Neuron (in vitro differentiated cells): Measurements from ENCODE around the gene CEP55.
"Not testable (repeated sequence)": the region's sequence is repeated elsewhere in the genome, so short reads cannot be mapped to it uniquely, and the experiment has no call there.

Experiments used
- H2AFZ ChIP-seq: one replicate; pipeline ENCODE4 v1.6.1; 2013; ENCODE audit warnings: low read depth, mild to moderate bottlenecking, inconsistent platforms, low read length, moderate library complexity
- H3K27me3 ChIP-seq: one replicate; pipeline ENCODE4 v1.6.1; 2013; ENCODE audit warnings: low read length; ENCODE audit not compliant: insufficient read depth
- H3K36me3 ChIP-seq: one replicate; pipeline ENCODE4 v1.6.1; 2013; ENCODE audit warnings: low read length; ENCODE audit not compliant: insufficient read depth
- H3K4me1 ChIP-seq: one replicate; pipeline ENCODE4 v1.6.1; 2013; ENCODE audit warnings: low read length; ENCODE audit not compliant: insufficient read depth
- H3K4me3 ChIP-seq: 2 replicates; pipeline ENCODE4 v1.5.1; 2013; ENCODE audit warnings: mild to moderate bottlenecking, low read length, moderate library complexity
- H3K9me3 ChIP-seq: one replicate; pipeline ENCODE4 v1.6.1; 2013; ENCODE audit warnings: low read length

CEP55 gene

GRCh38 chr10:93503075-93503474 lies 6.7 kb downstream of the CEP55 start:
- peaks cover 2% of the 10 kb centered on the region for H3K4me1 ChIP-seq
- H3K9me3 ChIP-seq, result no peaks in the 10 kb centered on the region

GRCh38 chr10:93505075-93505474 lies 8.7 kb downstream of the CEP55 start:
- Histone ChIP-seq H3K36me3 (peaks cover 46% of the 10 kb centered on the region), H3K9me3 (no peaks in the 10 kb centered on the region), H3K4me3 (no peak overlapping the region), H3K4me1 (no peaks in the 10 kb centered on the region), H2AFZ (no peak overlapping the region), H3K27me3 (no peaks in the 10 kb centered on the region)

More at GRCh38 chr10:93503075-93503474, 6.7 kb downstream of the CEP55 start:
- no peaks in the 10 kb centered on the region for H3K27me3 ChIP-seq
- H3K36me3 ChIP-seq, result peaks cover 38% of the 10 kb centered on the region
- no peak overlapping the region for H3K4me3 ChIP-seq
- no peak overlapping the region for H2AFZ ChIP-seq

GRCh38 chr10:93509816-93510215 lies 13.4 kb downstream of the CEP55 start:
- H3K27me3 ChIP-seq, result no peaks in the 10 kb centered on the region
- H3K4me1 ChIP-seq, result no peaks in the 10 kb centered on the region
- no peaks in the 10 kb centered on the region for H3K9me3 ChIP-seq
- H3K36me3 ChIP-seq, result peaks cover 42% of the 10 kb centered on the region
- H2AFZ ChIP-seq, result no peak overlapping the region
- H3K4me3 ChIP-seq, result no peak overlapping the region

- peaks cover 52% of the 10 kb centered on the region for H3K36me3 ChIP-seq
- no peak overlapping the region for H3K4me3 ChIP-seq
- H3K9me3 ChIP-seq, result no peaks in the 10 kb centered on the region
- H3K4me1 ChIP-seq, result no peaks in the 10 kb centered on the region
- H2AFZ ChIP-seq, result no peak overlapping the region
- no peaks in the 10 kb centered on the region for H3K27me3 ChIP-seq
These were observed 16.2 kb downstream of the CEP55 start for GRCh38 chr10:93512565-93512964.

GRCh38 chr10:93513091-93513490 lies 16.7 kb downstream of the CEP55 start:
- no peaks in the 10 kb centered on the region for H3K4me1 ChIP-seq
- H3K4me3 ChIP-seq, result no peak overlapping the region
- H3K9me3 ChIP-seq, result no peaks in the 10 kb centered on the region
- no peaks in the 10 kb centered on the region for H3K27me3 ChIP-seq
- H2AFZ ChIP-seq, result no peak overlapping the region
- peaks cover 57% of the 10 kb centered on the region for H3K36me3 ChIP-seq

- H2AFZ ChIP-seq, result no peak overlapping the region
- no peak overlapping the region for H3K4me3 ChIP-seq
- H3K4me1 ChIP-seq, result no peaks in the 10 kb centered on the region
- H3K27me3 ChIP-seq, result no peaks in the 10 kb centered on the region
- H3K36me3 ChIP-seq, result peaks cover 63% of the 10 kb centered on the region
- H3K9me3 ChIP-seq, result peaks cover 3% of the 10 kb centered on the region
These were observed 18.1 kb downstream of the CEP55 start for GRCh38 chr10:93514521-93514920.

GRCh38 chr10:93515071-93516005 lies 18.9 kb downstream of the CEP55 start:
- no peaks in the 10 kb centered on the region for H3K4me1 ChIP-seq
- no peaks in the 10 kb centered on the region for H3K27me3 ChIP-seq
- H3K9me3 ChIP-seq, result peaks cover 5% of the 10 kb centered on the region
- no peak overlapping the region for H3K4me3 ChIP-seq
- H3K36me3 ChIP-seq, result peaks cover 65% of the 10 kb centered on the region
- H2AFZ ChIP-seq, result no peak overlapping the region

- Histone ChIP-seq H3K36me3 (peaks cover 71% of the 10 kb centered on the region), H3K4me1 (no peaks in the 10 kb centered on the region), H3K4me3 (no peak overlapping the region), H3K27me3 (no peaks in the 10 kb centered on the region), H3K9me3 (peaks cover 7% of the 10 kb centered on the region), H2AFZ (no peak overlapping the region)
These were observed 19.6 kb downstream of the CEP55 start for GRCh38 chr10:93516006-93516380.

- Histone ChIP-seq H3K4me1 (no peaks in the 10 kb centered on the region), H3K36me3 (peaks cover 69% of the 10 kb centered on the region), H2AFZ (no peak overlapping the region), H3K27me3 (no peaks in the 10 kb centered on the region), H3K4me3 (no peak overlapping the region), H3K9me3 (peaks cover 10% of the 10 kb centered on the region)
These were observed 22.1 kb downstream of the CEP55 start for GRCh38 chr10:93518531-93518930.

- Histone ChIP-seq H3K4me3 (no peak overlapping the region), H3K4me1 (no peaks in the 10 kb centered on the region), H3K36me3 (no peaks in the 10 kb centered on the region), H2AFZ (no peak overlapping the region), H3K27me3 (no peaks in the 10 kb centered on the region), H3K9me3 (no peaks in the 10 kb centered on the region)
These were observed 38.9 kb downstream of the CEP55 start for GRCh38 chr10:93535293-93535692.

- H2AFZ ChIP-seq, H3K4me3 ChIP-seq, H3K27me3 ChIP-seq, H3K36me3 ChIP-seq, H3K9me3 ChIP-seq, H3K4me1 ChIP-seq: not testable (repeated sequence)
These were observed 44.5 kb downstream of the CEP55 start for GRCh38 chr10:93540871-93541270.

- Histone ChIP-seq H3K4me3 (no peak overlapping the region), H3K4me1 (no peaks in the 10 kb centered on the region), H2AFZ (no peak overlapping the region), H3K27me3 (no peaks in the 10 kb centered on the region), H3K36me3 (no peaks in the 10 kb centered on the region), H3K9me3 (no peaks in the 10 kb centered on the region)
These were observed 45.3 kb downstream of the CEP55 start for GRCh38 chr10:93541402-93542357.

- H3K36me3 ChIP-seq, result no peaks in the 10 kb centered on the region
- H3K9me3 ChIP-seq, result no peaks in the 10 kb centered on the region
- H3K4me3 ChIP-seq, result no peak overlapping the region
- H3K27me3 ChIP-seq, result no peaks in the 10 kb centered on the region
- H2AFZ ChIP-seq, result no peak overlapping the region
- no peaks in the 10 kb centered on the region for H3K4me1 ChIP-seq
These were observed 46.0 kb downstream of the CEP55 start for GRCh38 chr10:93542358-93542791.
